Measurements from ENCODE around the gene OSGIN1. TPM values are rescaled to one million over a fixed set of nuclear protein-coding genes. Genes with fewer than 3 reads are reported as not detected.

OSGIN1 gene
- total and polyA plus RNA-seq, 2 donors from 2014 or later, result 6.3 to 14.5 TPM

- peaks cover 0 to 3% (median 0%) of the 10 kb centered on the region in 3 donors for H3K36me3 ChIP-seq (ENCODE audit: control insufficient read depth in 2 of 3, insufficient read depth in 3 of 3, low read length in 3 of 3)
These were observed 26.2 kb upstream of the OSGIN1 start for GRCh38 chr16:83926726-83927397.

DNA sequence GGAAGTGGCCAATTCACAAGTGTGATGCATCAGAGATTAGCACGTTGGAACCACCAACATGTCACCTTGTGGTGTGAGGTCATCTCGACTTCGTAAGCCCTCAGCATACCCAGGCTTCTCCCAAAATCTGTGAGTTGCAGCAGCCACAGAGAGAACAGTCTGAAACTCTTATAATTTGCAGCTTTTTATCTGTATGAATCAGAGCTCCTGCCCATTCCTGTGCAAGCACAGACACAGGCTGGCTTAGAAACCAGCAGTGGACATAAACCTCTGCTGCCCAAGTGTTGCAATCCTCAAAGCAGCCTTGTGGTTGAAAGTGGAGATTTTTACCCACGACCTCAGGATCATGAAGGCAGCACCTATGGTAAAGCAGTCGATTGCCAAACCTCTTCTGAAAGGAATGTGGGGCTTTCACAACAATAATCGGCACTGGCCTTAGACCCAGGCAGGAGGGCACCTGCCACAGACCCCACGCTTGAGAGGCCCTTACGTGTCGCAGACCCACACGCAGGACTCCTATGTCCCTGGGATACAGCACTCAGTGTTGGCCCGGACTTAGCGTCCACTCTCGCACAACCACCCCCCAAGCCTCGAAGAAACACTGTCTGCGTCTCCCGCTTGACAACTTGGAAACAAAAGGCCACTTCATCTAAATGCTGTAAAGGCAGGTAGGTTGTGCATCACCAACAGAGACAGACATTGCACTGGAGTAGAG, 24.5 kb upstream of the OSGIN1 start:
- intact Hi-C loops (cut with DNase I), result no loop called here
- H3K4me1 ChIP-seq (ENCODE audit: control insufficient read depth in 2 of 3, insufficient read depth in 2 of 3, low read depth in 1 of 3, low read length in 3 of 3), result peaks cover 0 to 2% (median 0%) of the 10 kb centered on the region in 3 donors
- no peaks in the 10 kb centered on the region for H3K9me3 ChIP-seq (ENCODE audit: control insufficient read depth in 2 of 3, insufficient read depth in 1 of 3, low read length in 3 of 3)
- H3K36me3 ChIP-seq (ENCODE audit: control insufficient read depth in 2 of 3, insufficient read depth in 3 of 3, low read length in 3 of 3), result peaks cover 0 to 3% (median 0%) of the 10 kb centered on the region in 3 donors
- H3K4me3 ChIP-seq (ENCODE audit: low read length in 3 of 3), result no peak overlapping the region
- FAIRE-seq (no peak), DNase-seq (no peak)
- TF ChIP-seq, protein P1, sequence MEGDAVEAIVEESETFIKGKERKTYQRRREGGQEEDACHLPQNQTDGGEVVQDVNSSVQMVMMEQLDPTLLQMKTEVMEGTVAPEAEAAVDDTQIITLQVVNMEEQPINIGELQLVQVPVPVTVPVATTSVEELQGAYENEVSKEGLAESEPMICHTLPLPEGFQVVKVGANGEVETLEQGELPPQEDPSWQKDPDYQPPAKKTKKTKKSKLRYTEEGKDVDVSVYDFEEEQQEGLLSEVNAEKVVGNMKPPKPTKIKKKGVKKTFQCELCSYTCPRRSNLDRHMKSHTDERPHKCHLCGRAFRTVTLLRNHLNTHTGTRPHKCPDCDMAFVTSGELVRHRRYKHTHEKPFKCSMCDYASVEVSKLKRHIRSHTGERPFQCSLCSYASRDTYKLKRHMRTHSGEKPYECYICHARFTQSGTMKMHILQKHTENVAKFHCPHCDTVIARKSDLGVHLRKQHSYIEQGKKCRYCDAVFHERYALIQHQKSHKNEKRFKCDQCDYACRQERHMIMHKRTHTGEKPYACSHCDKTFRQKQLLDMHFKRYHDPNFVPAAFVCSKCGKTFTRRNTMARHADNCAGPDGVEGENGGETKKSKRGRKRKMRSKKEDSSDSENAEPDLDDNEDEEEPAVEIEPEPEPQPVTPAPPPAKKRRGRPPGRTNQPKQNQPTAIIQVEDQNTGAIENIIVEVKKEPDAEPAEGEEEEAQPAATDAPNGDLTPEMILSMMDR (IDR thresholded peaks at IDR 0.05; ENCODE audit: borderline replicate concordance, extremely low read depth, insufficient read depth), result no peak
- no peaks in the 10 kb centered on the region for H3K27me3 ChIP-seq (ENCODE audit: control insufficient read depth, insufficient read depth, low read length)
- no peak overlapping the region for H3K9ac ChIP-seq (ENCODE audit: low read length in 3 of 3)
- no peak overlapping the region for H3K27ac ChIP-seq (ENCODE audit: low read depth in 2 of 2, low read length in 2 of 2)

More at GRCh38 chr16:83926726-83927397, 26.2 kb upstream of the OSGIN1 start:
- no peaks in the 10 kb centered on the region for H3K27me3 ChIP-seq (ENCODE audit: control insufficient read depth, insufficient read depth, low read length)
- FAIRE-seq (peak; percentile 75), DNase-seq (peak; percentile 82 to 89 (median 86))
- peak overlapping the region in 1 of 3 donors; percentile 3 for H3K9ac ChIP-seq (ENCODE audit: low read length in 3 of 3)
- TF ChIP-seq, protein P1 (IDR thresholded peaks at IDR 0.05; ENCODE audit: borderline replicate concordance, extremely low read depth, insufficient read depth), result peak; percentile 86
- intact Hi-C loops (cut with DNase I), result no loop called here
- H3K27ac ChIP-seq (ENCODE audit: low read depth in 2 of 2, low read length in 2 of 2), result no peak overlapping the region
- no peaks in the 10 kb centered on the region for H3K9me3 ChIP-seq (ENCODE audit: control insufficient read depth in 2 of 3, insufficient read depth in 1 of 3, low read length in 3 of 3)
- peaks cover 0 to 2% (median 0%) of the 10 kb centered on the region in 3 donors for H3K4me1 ChIP-seq (ENCODE audit: control insufficient read depth in 2 of 3, insufficient read depth in 2 of 3, low read depth in 1 of 3, low read length in 3 of 3)
- no peak overlapping the region for H3K4me3 ChIP-seq (ENCODE audit: low read length in 3 of 3)

DNA sequence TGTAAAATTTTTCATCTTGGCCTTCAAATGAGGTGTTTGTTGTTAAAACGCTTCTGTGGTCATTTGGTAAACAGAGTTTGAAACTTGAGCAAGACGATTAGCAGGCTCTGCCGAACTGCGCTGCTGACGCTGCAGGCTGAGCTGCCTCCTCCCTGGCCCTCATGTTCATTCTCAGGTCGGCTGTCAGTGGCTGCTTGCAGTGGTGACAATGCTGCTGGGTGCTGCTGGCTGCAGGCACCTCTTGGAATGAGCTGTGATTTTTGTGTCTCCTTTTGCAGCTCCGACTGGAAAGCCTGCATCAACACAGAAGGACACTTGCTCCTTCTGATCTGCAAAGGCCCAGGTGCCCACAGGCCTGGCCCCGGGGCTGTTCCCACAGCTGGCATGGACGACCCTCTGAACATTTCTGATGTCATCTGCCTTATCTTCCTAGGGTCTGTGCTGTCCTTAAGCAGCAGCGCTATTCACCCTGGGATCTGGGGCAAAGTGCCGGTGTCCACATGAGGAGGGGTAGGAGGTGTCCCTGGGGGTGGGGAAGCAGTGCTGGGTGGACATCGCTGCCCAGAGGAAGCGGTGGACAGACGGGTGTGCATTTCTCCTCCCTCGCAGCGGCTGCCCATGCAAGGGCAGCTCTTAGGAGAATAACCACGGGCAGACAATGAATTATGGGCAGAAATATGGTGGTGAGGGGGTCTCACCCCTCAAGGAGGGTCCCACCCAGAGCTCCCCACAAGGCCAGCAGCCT, 23.1 kb upstream of the OSGIN1 start:
- FAIRE-seq, result no peak

More for the DNA sequence above, 23.1 kb upstream of the OSGIN1 start:
- TF ChIP-seq, protein P1 (IDR thresholded peaks at IDR 0.05; ENCODE audit: borderline replicate concordance, extremely low read depth, insufficient read depth), result no peak
- Histone ChIP-seq H3K4me3 (ENCODE audit: low read length in 3 of 3) (no peak overlapping the region), H3K4me1 (ENCODE audit: control insufficient read depth in 2 of 3, insufficient read depth in 2 of 3, low read depth in 1 of 3, low read length in 3 of 3) (peaks cover 0 to 2% (median 0%) of the 10 kb centered on the region in 3 donors), H3K9me3 (ENCODE audit: control insufficient read depth in 2 of 3, insufficient read depth in 1 of 3, low read length in 3 of 3) (no peaks in the 10 kb centered on the region), H3K36me3 (ENCODE audit: control insufficient read depth in 2 of 3, insufficient read depth in 3 of 3, low read length in 3 of 3) (peaks cover 0 to 3% (median 0%) of the 10 kb centered on the region in 3 donors), H3K27ac (ENCODE audit: low read depth in 2 of 2, low read length in 2 of 2) (no peak overlapping the region), H3K27me3 (ENCODE audit: control insufficient read depth, insufficient read depth, low read length) (no peaks in the 10 kb centered on the region), H3K9ac (ENCODE audit: low read length in 3 of 3) (no peak overlapping the region)
- no peak for DNase-seq
- intact Hi-C loops (cut with DNase I), result no loop called here

All from kidney (tissue), 14 donors.